B cell (primary cell): ENCODE measurements around the gene GLB1L.

ENCODE experiments used
- CTCF ChIP-seq: fragments of 200-600 bp; IDR thresholded peaks from one replicate; pipeline ENCODE4 v1.8.0; 2022; ENCODE audit warnings: antibody characterized with exemption, mild to moderate bottlenecking
- EZH2 ChIP-seq: IDR thresholded peaks from 2 replicates; pipeline ENCODE4 v1.6.1; 2012; ENCODE audit warnings: borderline replicate concordance, low read depth, mild to moderate bottlenecking, moderate library complexity, low read length; ENCODE audit not compliant: insufficient read depth, poor library complexity, severe bottlenecking

GRCh38 chr2:219213026-219213415, 32.2 kb downstream of the GLB1L start:
- TF ChIP-seq CTCF (no peak), EZH2 (no peak)
